Keratinocyte (primary cell): ENCODE measurements around the gene ADAMTS2. TPM values are rescaled to one million over a fixed set of nuclear protein-coding genes. Genes with fewer than 3 reads are reported as not detected.

Experiments
- DNase-seq: peaks from one replicate; pipeline ENCODE4 v3.0.0-alpha.2; 2011; ENCODE audit warnings: low read depth, missing footprints, low spot score
- FAIRE-seq: peaks from 2 replicates; lab custom pipeline; 2011; peaks lifted over from hg19 to GRCh38; lab: Jason Lieb, UNC
- H2AFZ ChIP-seq: 2 replicates; pipeline ENCODE4 v1.6.0; 2012; ENCODE audit warnings: low read length, control low read depth, inconsistent platforms; ENCODE audit not compliant: control insufficient read depth
- H3K27ac ChIP-seq: 2 replicates; pipeline ENCODE4 v1.5.1; 2011; ENCODE audit warnings: low read length; ENCODE audit not compliant: control insufficient read depth, insufficient read depth
- H3K27me3 ChIP-seq: 3 replicates; pipeline ENCODE4 v1.6.0; 2011; ENCODE audit warnings: low read length; ENCODE audit not compliant: control insufficient read depth, insufficient read depth; ENCODE audit errors: extremely low read depth
- H3K36me3 ChIP-seq, 2 experiments: 2 replicates in 1 of 2; 3 replicates in 1 of 2; pipeline ENCODE4 v1.5.1; 2011; ENCODE audit warnings: low read length in 2 of 2, mild to moderate bottlenecking in 1 of 2; ENCODE audit not compliant: control insufficient read depth in 2 of 2, insufficient read depth in 2 of 2; ENCODE audit errors: extremely low read depth in 1 of 2
- H3K4me1 ChIP-seq: 3 replicates; pipeline ENCODE4 v1.5.1; 2011; ENCODE audit warnings: low read length; ENCODE audit not compliant: control insufficient read depth, insufficient read depth; ENCODE audit errors: extremely low read depth
- H3K4me2 ChIP-seq: 3 replicates; pipeline ENCODE4 v1.6.0; 2011; ENCODE audit warnings: low read depth, low read length; ENCODE audit not compliant: control insufficient read depth, insufficient read depth; ENCODE audit errors: extremely low read depth
- H3K4me3 ChIP-seq, 3 experiments: fragments of 200-600 bp in 1 of 3; sonication (generic) in 1 of 3; 2 replicates in 2 of 3; 3 replicates in 1 of 3; pipeline ENCODE4 v1.5.1; 2011 to 2016; ENCODE audit warnings: low read length in 3 of 3, mild to moderate bottlenecking in 3 of 3, control low read depth in 2 of 3, inconsistent platforms in 1 of 3, low read depth in 1 of 3, mixed read lengths in 1 of 3, mixed run types in 1 of 3, moderate library complexity in 1 of 3; ENCODE audit not compliant: control insufficient read depth in 2 of 3, insufficient read depth in 2 of 3; ENCODE audit errors: extremely low read depth in 1 of 3
- H3K79me2 ChIP-seq: 2 replicates; pipeline ENCODE4 v1.6.0; 2012; ENCODE audit warnings: low read length; ENCODE audit not compliant: control insufficient read depth, insufficient read depth
- H3K9ac ChIP-seq: 3 replicates; pipeline ENCODE4 v1.6.0; 2011; ENCODE audit warnings: low read length; ENCODE audit not compliant: control insufficient read depth, insufficient read depth; ENCODE audit errors: extremely low read depth
- H3K9me1 ChIP-seq: 3 replicates; pipeline ENCODE4 v1.6.0; 2011; ENCODE audit warnings: low read length; ENCODE audit not compliant: control insufficient read depth, insufficient read depth; ENCODE audit errors: extremely low read depth
- H3K9me3 ChIP-seq: 2 replicates; pipeline ENCODE4 v1.5.1; 2012; ENCODE audit warnings: low read depth, low read length; ENCODE audit not compliant: control insufficient read depth
- H4K20me1 ChIP-seq: 3 replicates; pipeline ENCODE4 v1.6.0; 2011; ENCODE audit warnings: low read length; ENCODE audit not compliant: control insufficient read depth, insufficient read depth; ENCODE audit errors: extremely low read depth
- EZH2 ChIP-seq: IDR thresholded peaks from one replicate; pipeline ENCODE4 v1.6.1; 2012; ENCODE audit warnings: inconsistent platforms, mild to moderate bottlenecking, low read length, moderate library complexity
- dilution Hi-C: fragments of 300-500 bp; cut with MboI; formaldehyde crosslinking; loops from one replicate; pipeline ENCODE4 v1.7.0; 2020; ENCODE audit warnings: low sequenced_read_pairs; ENCODE audit not compliant: extremely low pct_ligation_motif_present
- polyA plus RNA-seq, 5 experiments: library from polyadenylated mRNA; depleted of rRNA in 3 of 5; stranded (reverse) in 3 of 5; stranded (forward) in 1 of 5; unstranded in 1 of 5; fragments of >200 nt; gene quantifications; 1 replicate in 1 of 5; 2 replicates in 3 of 5; 3 replicates in 1 of 5; pipeline versions ENCODE4 v1.2.1 to v1.2.3, GENCODE V29; 2011 to 2012; ENCODE audit warnings: missing spikeins in 2 of 5, low read depth in 1 of 5, low replicate concordance in 1 of 5
- TF ChIP-seq, protein P1 (sequence below), 3 experiments: IDR thresholded peaks in 1 of 3; conservative IDR thresholded peaks in 1 of 3; optimal IDR thresholded peaks in 1 of 3; 2 replicates in 2 of 3; 3 replicates in 1 of 3; pipeline versions ENCODE3 to v1.5.1; 2011; ENCODE audit warnings: low read length in 3 of 3, mild to moderate bottlenecking in 3 of 3, moderate library complexity in 2 of 3, control low read depth in 1 of 3, inconsistent platforms in 1 of 3; ENCODE audit not compliant: insufficient read depth in 2 of 3; ENCODE audit errors: extremely low read depth in 1 of 3

The ADAMTS2 gene
- polyA plus RNA-seq, 1 donor (not counting 4 experiments of a cell fraction or from before 2014, with no cell fraction given), result not detected

DNA sequence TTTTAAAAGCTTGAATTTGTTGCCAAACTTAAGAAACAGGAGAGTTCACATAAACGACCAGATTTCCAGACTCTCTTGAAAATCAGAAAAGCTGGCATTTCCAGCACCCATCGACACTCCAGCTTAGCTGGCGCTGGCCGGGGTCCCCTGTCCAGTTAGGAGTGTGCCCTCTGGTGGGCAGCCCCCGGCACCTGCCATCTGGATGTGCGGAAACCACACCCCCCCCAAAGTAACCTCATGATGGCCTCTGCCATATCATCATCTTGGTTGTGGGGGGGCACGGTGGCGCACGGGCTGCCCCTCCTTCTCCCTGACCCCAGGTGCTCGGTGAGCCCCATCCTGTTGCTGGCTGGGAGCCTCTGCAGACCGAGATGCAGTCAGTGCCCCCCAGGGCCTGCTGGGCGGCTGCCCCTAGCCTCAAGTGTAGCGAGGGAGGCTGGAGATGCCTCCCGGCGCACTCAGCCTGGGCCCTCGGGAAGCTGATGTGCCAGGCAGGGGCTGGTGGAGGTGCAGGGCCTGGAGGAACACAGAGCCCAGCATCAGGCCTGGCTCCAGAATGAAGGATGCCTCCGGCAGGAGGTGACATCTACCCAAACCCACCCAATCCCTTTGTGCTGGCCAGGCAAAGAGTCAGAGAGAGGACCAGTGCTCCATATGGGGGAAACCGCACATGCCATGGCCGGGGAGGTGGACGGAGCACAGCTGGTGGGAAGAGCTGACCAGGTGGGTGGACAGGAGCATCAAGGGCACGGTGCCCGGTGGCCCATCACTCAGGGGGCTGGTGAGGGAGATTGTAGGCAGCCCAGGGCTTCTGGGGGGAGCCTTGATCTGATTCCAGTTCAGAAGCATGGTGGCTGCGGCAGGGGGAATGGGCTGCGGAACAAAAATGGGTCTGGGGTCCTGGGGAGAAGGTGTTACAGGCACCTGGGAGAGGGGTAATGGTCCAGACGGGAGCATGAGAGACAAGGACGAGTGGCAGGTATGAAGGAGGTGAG, 70.6 kb downstream of the ADAMTS2 start:
- DNase-seq (no peak), FAIRE-seq (no peak)
- no peak overlapping the region for H3K4me2 ChIP-seq
- no peak overlapping the region for H2AFZ ChIP-seq
- dilution Hi-C loops, result no loop called here
- TF ChIP-seq EZH2, result no peak
- TF ChIP-seq, protein P1, sequence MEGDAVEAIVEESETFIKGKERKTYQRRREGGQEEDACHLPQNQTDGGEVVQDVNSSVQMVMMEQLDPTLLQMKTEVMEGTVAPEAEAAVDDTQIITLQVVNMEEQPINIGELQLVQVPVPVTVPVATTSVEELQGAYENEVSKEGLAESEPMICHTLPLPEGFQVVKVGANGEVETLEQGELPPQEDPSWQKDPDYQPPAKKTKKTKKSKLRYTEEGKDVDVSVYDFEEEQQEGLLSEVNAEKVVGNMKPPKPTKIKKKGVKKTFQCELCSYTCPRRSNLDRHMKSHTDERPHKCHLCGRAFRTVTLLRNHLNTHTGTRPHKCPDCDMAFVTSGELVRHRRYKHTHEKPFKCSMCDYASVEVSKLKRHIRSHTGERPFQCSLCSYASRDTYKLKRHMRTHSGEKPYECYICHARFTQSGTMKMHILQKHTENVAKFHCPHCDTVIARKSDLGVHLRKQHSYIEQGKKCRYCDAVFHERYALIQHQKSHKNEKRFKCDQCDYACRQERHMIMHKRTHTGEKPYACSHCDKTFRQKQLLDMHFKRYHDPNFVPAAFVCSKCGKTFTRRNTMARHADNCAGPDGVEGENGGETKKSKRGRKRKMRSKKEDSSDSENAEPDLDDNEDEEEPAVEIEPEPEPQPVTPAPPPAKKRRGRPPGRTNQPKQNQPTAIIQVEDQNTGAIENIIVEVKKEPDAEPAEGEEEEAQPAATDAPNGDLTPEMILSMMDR (optimal IDR thresholded peaks at IDR 0.05 in 1 of 3, IDR thresholded peaks at IDR 0.05 in 1 of 3, conservative IDR thresholded peaks at IDR 0.05 in 1 of 3; ENCODE audit: extremely low read depth in 1 of 3, insufficient read depth in 2 of 3, low read length in 3 of 3), result no peak
- no peaks in the 10 kb centered on the region for H3K4me1 ChIP-seq
- H3K27me3 ChIP-seq, result no peaks in the 10 kb centered on the region
- no peaks in the 10 kb centered on the region for H3K36me3 ChIP-seq
- H3K27ac ChIP-seq, result no peak overlapping the region
- H3K9me1 ChIP-seq, result no peaks in the 10 kb centered on the region
- no peaks in the 10 kb centered on the region for H3K79me2 ChIP-seq
- no peak overlapping the region for H3K9ac ChIP-seq
- H3K9me3 ChIP-seq, result peaks cover 9% of the 10 kb centered on the region
- H4K20me1 ChIP-seq, result no peaks in the 10 kb centered on the region
- H3K4me3 ChIP-seq, result no peak overlapping the region

DNA sequence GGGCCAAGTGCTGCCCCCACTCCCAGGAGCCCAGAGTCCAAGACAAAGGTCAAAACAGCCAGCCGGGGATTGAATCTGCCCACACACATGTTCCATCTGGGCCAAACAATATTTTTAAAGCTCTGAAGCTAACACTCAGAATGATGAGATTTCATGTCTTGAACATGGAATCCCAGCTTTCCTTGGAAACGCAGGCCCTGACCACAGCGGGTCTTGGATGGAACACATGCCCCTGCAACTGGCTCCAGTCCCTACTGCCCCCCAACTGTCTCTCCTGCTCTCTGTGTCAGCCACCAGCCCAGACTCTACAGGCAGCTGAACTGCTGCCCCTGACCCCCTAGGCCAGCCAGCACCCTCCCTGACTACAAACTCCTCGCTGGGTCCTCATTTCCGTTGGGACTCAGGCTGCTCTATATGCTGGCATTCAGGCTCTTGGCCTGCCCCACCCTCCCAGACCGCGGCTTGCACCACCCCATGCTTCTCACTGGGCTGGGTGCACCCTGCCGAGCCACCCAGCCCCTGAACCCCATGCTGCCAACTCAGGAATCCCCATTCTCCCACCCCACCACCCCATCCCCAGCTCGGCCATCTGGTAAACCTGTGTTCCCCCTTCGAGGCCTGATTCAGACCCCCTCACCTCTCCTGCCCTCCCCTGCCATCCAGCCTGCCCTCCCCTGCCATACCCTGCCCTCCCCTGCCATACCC, 71.7 kb downstream of the ADAMTS2 start:
- H4K20me1 ChIP-seq, result no peaks in the 10 kb centered on the region
- H3K9ac ChIP-seq, result no peak overlapping the region
- H3K9me3 ChIP-seq, result peaks cover 12% of the 10 kb centered on the region
- dilution Hi-C loops, result no loop called here
- TF ChIP-seq, protein P1 (optimal IDR thresholded peaks at IDR 0.05 in 1 of 3, IDR thresholded peaks at IDR 0.05 in 1 of 3, conservative IDR thresholded peaks at IDR 0.05 in 1 of 3; ENCODE audit: extremely low read depth in 1 of 3, insufficient read depth in 2 of 3, low read length in 3 of 3), result no peak
- no peak overlapping the region for H3K27ac ChIP-seq
- no peak for DNase-seq
- no peak for FAIRE-seq
- H3K9me1 ChIP-seq, result no peaks in the 10 kb centered on the region
- H2AFZ ChIP-seq, result no peak overlapping the region
- no peaks in the 10 kb centered on the region for H3K27me3 ChIP-seq
- no peaks in the 10 kb centered on the region for H3K4me1 ChIP-seq
- H3K79me2 ChIP-seq, result no peaks in the 10 kb centered on the region
- H3K4me3 ChIP-seq, result no peak overlapping the region
- no peaks in the 10 kb centered on the region for H3K36me3 ChIP-seq
- no peak overlapping the region for H3K4me2 ChIP-seq
